ENCODE measurements around the gene MIER2. TPM values are rescaled to one million over a fixed set of nuclear protein-coding genes. Genes with fewer than 3 reads are reported as not detected.

The MIER2 gene
- total RNA-seq, 1 donor from 2014 or later = 44.5 TPM

- Mint-ChIP-seq H3K4me3 (ENCODE audit: unreplicated experiment) (peak overlapping the region; percentile 88), H3K4me1 (ENCODE audit: low read depth) (peaks cover 58% of the 10 kb centered on the region), H3K36me3 (ENCODE audit: low read depth) (peaks cover 9% of the 10 kb centered on the region), H3K9me3 (ENCODE audit: low read depth) (no peaks in the 10 kb centered on the region), H3K27me3 (ENCODE audit: low read depth) (no peaks in the 10 kb centered on the region), H3K27ac (ENCODE audit: unreplicated experiment) (peak overlapping the region; percentile 89)
- DNase-seq (ENCODE audit: low spot score) = peak; percentile 73
- TF ChIP-seq, protein P1, sequence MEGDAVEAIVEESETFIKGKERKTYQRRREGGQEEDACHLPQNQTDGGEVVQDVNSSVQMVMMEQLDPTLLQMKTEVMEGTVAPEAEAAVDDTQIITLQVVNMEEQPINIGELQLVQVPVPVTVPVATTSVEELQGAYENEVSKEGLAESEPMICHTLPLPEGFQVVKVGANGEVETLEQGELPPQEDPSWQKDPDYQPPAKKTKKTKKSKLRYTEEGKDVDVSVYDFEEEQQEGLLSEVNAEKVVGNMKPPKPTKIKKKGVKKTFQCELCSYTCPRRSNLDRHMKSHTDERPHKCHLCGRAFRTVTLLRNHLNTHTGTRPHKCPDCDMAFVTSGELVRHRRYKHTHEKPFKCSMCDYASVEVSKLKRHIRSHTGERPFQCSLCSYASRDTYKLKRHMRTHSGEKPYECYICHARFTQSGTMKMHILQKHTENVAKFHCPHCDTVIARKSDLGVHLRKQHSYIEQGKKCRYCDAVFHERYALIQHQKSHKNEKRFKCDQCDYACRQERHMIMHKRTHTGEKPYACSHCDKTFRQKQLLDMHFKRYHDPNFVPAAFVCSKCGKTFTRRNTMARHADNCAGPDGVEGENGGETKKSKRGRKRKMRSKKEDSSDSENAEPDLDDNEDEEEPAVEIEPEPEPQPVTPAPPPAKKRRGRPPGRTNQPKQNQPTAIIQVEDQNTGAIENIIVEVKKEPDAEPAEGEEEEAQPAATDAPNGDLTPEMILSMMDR (IDR thresholded peaks at IDR 0.05) = no peak
Observed at GRCh38 chr19:342801-343421, 1.7 kb downstream of the MIER2 start.

DNA sequence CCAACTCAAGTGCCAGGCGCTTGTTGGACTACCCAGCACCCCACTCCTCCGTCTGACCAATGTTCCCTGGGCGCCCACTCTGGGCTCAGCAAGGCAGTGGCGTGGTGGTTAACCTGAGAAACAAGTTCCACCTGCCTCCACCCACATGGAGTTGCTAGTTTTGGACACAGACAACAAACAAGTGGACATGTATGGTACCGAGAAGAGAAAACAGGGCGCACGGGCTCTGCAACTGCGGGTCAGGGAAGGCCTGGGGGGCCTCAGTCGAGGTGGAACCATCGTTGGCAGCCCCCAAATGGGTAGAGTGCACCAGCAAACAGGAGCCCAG, 2.5 kb downstream of the MIER2 start:
- Mint-ChIP-seq H3K27ac (ENCODE audit: unreplicated experiment) (peak overlapping the region; percentile 61), H3K4me1 (ENCODE audit: low read depth) (peaks cover 58% of the 10 kb centered on the region), H3K9me3 (ENCODE audit: low read depth) (no peaks in the 10 kb centered on the region), H3K4me3 (ENCODE audit: unreplicated experiment) (peak overlapping the region; percentile 42), H3K27me3 (ENCODE audit: low read depth) (no peaks in the 10 kb centered on the region), H3K36me3 (ENCODE audit: low read depth) (peaks cover 12% of the 10 kb centered on the region)
- TF ChIP-seq, protein P1 (IDR thresholded peaks at IDR 0.05) = no peak
- DNase-seq (ENCODE audit: low spot score) = peak; percentile 66

- TF ChIP-seq, protein P1 (IDR thresholded peaks at IDR 0.05) = no peak
- H3K9me3 Mint-ChIP-seq (ENCODE audit: low read depth) = no peaks in the 10 kb centered on the region
- peak overlapping the region; percentile 77 for H3K27ac Mint-ChIP-seq (ENCODE audit: unreplicated experiment)
- H3K4me1 Mint-ChIP-seq (ENCODE audit: low read depth) = peaks cover 58% of the 10 kb centered on the region
- H3K27me3 Mint-ChIP-seq (ENCODE audit: low read depth) = no peaks in the 10 kb centered on the region
- DNase-seq (ENCODE audit: low spot score) = peak; percentile 27
- peaks cover 13% of the 10 kb centered on the region for H3K36me3 Mint-ChIP-seq (ENCODE audit: low read depth)
- H3K4me3 Mint-ChIP-seq (ENCODE audit: unreplicated experiment) = peak overlapping the region; percentile 53
Observed at GRCh38 chr19:341386-342127, 3.0 kb downstream of the MIER2 start.

DNA sequence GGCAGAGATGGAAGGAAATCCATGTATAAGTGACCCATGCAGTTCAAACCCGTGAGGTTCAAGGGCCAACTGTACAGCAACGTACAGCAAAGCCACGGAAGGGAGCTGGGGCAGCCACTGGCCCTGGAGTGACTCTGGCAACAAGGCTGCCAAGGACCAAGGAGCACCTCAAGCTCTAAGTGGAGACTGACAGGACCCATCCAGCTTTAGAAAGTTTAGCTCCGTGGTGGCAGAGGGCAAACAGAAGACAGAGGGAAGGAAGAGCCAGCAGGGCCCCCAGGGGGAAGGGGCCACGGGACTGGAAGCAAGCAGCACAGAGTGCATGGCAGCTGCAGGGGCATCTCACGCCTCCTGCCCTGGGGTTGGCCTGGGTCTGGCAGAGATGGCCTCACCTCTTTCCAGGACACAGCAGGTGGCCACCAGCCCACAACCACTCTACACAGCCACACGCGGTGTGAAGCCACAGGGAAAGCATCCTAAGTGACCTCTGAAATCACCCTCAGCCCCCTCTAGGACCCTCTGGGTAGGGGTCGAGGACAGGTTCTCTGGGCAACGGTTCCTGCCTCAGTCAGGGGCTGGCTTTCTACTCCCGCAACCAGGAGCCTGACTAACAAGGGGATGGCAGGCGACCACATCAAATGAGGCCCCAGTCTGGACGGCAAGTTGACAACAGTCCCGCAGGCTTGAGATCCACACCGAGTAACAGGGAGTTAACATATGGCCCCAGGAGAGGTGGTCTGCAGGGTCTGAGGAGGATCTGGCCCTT, 3.8 kb downstream of the MIER2 start:
- Mint-ChIP-seq H3K36me3 (ENCODE audit: low read depth) (peaks cover 13% of the 10 kb centered on the region), H3K27ac (ENCODE audit: unreplicated experiment) (peak overlapping the region; percentile 77), H3K4me1 (ENCODE audit: low read depth) (peaks cover 62% of the 10 kb centered on the region), H3K4me3 (ENCODE audit: unreplicated experiment) (peak overlapping the region; percentile 53), H3K9me3 (ENCODE audit: low read depth) (no peaks in the 10 kb centered on the region), H3K27me3 (ENCODE audit: low read depth) (no peaks in the 10 kb centered on the region)
- TF ChIP-seq, protein P1 (IDR thresholded peaks at IDR 0.05) = no peak
- DNase-seq (ENCODE audit: low spot score) = peak; percentile 82

GRCh38 chr19:339262-339887, 5.2 kb downstream of the MIER2 start:
- H3K4me1 Mint-ChIP-seq (ENCODE audit: low read depth) = peaks cover 72% of the 10 kb centered on the region

More at GRCh38 chr19:339262-339887, 5.2 kb downstream of the MIER2 start:
- TF ChIP-seq, protein P1 (IDR thresholded peaks at IDR 0.05) = no peak
- DNase-seq (ENCODE audit: low spot score) = no peak
- Mint-ChIP-seq H3K27ac (ENCODE audit: unreplicated experiment) (peak overlapping the region; percentile 19), H3K9me3 (ENCODE audit: low read depth) (no peaks in the 10 kb centered on the region), H3K4me3 (ENCODE audit: unreplicated experiment) (no peak overlapping the region), H3K36me3 (ENCODE audit: low read depth) (peaks cover 13% of the 10 kb centered on the region), H3K27me3 (ENCODE audit: low read depth) (no peaks in the 10 kb centered on the region)

Measured in chondrocyte (in vitro differentiated cells).